OCI-LY1 (cell line): Measurements from ENCODE around the gene SELPLG.

Experiments used
- H2AFZ ChIP-seq: fragments of 200-600 bp; sonication (generic), shearing (Covaris generic); 2 replicates; pipeline ENCODE4 v1.6.0; 2014; ENCODE audit warnings: antibody characterized with exemption, mild to moderate bottlenecking, low read length
- H3F3A ChIP-seq: fragments of 200-600 bp; sonication (generic), shearing (Covaris generic); 2 replicates; pipeline ENCODE4 v1.6.0; 2014; ENCODE audit warnings: mild to moderate bottlenecking, antibody characterized with exemption, low read length, moderate library complexity; ENCODE audit not compliant: insufficient read depth
- H3K27ac ChIP-seq: fragments of 200-600 bp; sonication (generic); 2 replicates; pipeline ENCODE4 v1.5.1; 2014; ENCODE audit warnings: low read length, mixed run types, mild to moderate bottlenecking, low read depth; ENCODE audit not compliant: poor library complexity, severe bottlenecking
- H3K27me3 ChIP-seq: fragments of 200-600 bp; sonication (generic); 2 replicates; pipeline ENCODE4 v1.6.0; 2014; ENCODE audit warnings: antibody characterized with exemption, mild to moderate bottlenecking, low read length, moderate library complexity; ENCODE audit not compliant: insufficient read depth
- H3K36me3 ChIP-seq: fragments of 200-600 bp; sonication (generic); 2 replicates; pipeline ENCODE4 v1.6.1; 2014; ENCODE audit warnings: mild to moderate bottlenecking, antibody characterized with exemption, low read length, moderate library complexity, mixed read lengths; ENCODE audit not compliant: insufficient read depth
- H3K4me1 ChIP-seq: fragments of 200-600 bp; sonication (generic); 2 replicates; pipeline ENCODE4 v1.5.1; 2014; ENCODE audit warnings: mild to moderate bottlenecking, low read length, moderate library complexity; ENCODE audit not compliant: insufficient read depth, severe bottlenecking
- H3K4me2 ChIP-seq: fragments of 200-600 bp; sonication (generic), shearing (Covaris generic); 2 replicates; pipeline ENCODE4 v1.6.1; 2014; ENCODE audit warnings: low read length
- H3K4me3 ChIP-seq: fragments of 200-600 bp; sonication (generic); 2 replicates; pipeline ENCODE4 v1.5.1; 2014; ENCODE audit warnings: low read length, low read depth, mild to moderate bottlenecking, mixed read lengths; ENCODE audit not compliant: poor library complexity, severe bottlenecking
- H3K79me2 ChIP-seq: fragments of 200-600 bp; shearing (Covaris generic); 2 replicates; pipeline ENCODE4 v1.6.1; 2016; ENCODE audit warnings: mixed run types, low read length, mixed read lengths; ENCODE audit not compliant: insufficient read depth
- H3K9ac ChIP-seq: fragments of 200-600 bp; sonication (generic), shearing (Covaris generic); 2 replicates; pipeline ENCODE4 v1.6.1; 2014; ENCODE audit warnings: mild to moderate bottlenecking, low read length, mixed read lengths
- H3K9me2 ChIP-seq: fragments of 200-600 bp; sonication (generic), shearing (Covaris generic); 2 replicates; pipeline ENCODE4 v1.6.1; 2014; ENCODE audit warnings: low read depth, mild to moderate bottlenecking, low read length, mixed read lengths
- H3K9me3 ChIP-seq: fragments of 200-600 bp; shearing (Covaris generic); 2 replicates; pipeline ENCODE4 v1.6.1; 2014; ENCODE audit warnings: low read length, mixed read lengths
- H4K20me1 ChIP-seq: fragments of 200-600 bp; sonication (generic), shearing (Covaris generic); 2 replicates; pipeline ENCODE4 v1.6.0; 2016; ENCODE audit warnings: mild to moderate bottlenecking, low read length; ENCODE audit not compliant: insufficient read depth
- EZH2 ChIP-seq: fragments of 200-600 bp; sonication (generic), shearing (Covaris generic); IDR thresholded peaks from 2 replicates; pipeline ENCODE4 v1.8.0; 2017; ENCODE audit warnings: borderline replicate concordance, mixed run types, mild to moderate bottlenecking, antibody characterized with exemption, low read length, moderate library complexity, mixed read lengths
- TF ChIP-seq, protein P1 (sequence below): fragments of 200-600 bp; sonication (generic), shearing (Covaris generic); IDR thresholded peaks from 2 replicates; pipeline ENCODE4 v1.5.1; 2017; ENCODE audit warnings: mild to moderate bottlenecking, antibody characterized with exemption, low read length, moderate library complexity, mixed read lengths

Gene SELPLG

DNA sequence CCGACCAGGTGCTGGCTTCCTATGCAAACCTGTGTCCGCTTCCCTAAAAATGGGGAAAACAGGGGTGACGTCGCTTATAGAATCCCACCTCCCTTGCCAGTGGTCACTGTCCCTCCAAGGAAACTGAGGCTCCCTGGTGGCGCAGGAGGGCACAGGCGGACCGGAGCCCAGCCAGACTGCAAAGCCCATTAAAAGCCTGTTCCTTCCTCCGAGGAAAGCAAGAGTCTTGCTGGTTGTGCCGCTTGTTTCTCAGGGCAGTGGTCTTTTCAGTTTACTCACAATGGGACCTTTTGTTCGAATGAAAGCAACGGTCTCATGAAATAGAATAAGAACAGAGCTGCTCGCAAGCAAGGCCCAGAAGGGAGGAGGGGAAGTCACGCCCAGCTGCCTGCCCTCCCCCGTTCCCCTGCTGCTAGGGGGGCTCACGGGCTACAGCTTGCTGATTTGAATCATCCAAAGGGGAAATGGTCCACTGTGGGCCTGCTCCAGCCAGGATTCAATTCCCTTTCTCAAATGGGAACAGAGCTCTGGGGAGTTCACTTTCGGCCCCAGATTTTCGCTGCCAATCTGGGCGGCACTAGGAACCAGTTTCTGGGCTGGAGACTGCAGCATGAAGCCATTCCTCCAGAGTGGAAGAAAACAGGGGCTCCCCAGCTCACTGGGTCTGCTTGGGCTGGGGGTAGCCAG, 4.6 kb upstream of the SELPLG start:
- Histone ChIP-seq H4K20me1 (no peaks in the 10 kb centered on the region), H3K79me2 (no peaks in the 10 kb centered on the region), H3K4me3 (peak overlapping the region; percentile 86), H3K36me3 (peaks cover 7% of the 10 kb centered on the region; the same call in 1 of the 2 replicates), H3F3A (peaks cover 8% of the 10 kb centered on the region; the same call in 1 of the 2 replicates), H3K4me1 (peaks cover 94% of the 10 kb centered on the region), H3K4me2 (peak overlapping the region; percentile 93), H3K9me2 (no peaks in the 10 kb centered on the region), H3K9me3 (no peaks in the 10 kb centered on the region), H2AFZ (no peak overlapping the region), H3K9ac (peak overlapping the region; percentile 95), H3K27me3 (no peaks in the 10 kb centered on the region), H3K27ac (peak overlapping the region; percentile 100)
- no peak for TF ChIP-seq EZH2
- TF ChIP-seq, protein P1, sequence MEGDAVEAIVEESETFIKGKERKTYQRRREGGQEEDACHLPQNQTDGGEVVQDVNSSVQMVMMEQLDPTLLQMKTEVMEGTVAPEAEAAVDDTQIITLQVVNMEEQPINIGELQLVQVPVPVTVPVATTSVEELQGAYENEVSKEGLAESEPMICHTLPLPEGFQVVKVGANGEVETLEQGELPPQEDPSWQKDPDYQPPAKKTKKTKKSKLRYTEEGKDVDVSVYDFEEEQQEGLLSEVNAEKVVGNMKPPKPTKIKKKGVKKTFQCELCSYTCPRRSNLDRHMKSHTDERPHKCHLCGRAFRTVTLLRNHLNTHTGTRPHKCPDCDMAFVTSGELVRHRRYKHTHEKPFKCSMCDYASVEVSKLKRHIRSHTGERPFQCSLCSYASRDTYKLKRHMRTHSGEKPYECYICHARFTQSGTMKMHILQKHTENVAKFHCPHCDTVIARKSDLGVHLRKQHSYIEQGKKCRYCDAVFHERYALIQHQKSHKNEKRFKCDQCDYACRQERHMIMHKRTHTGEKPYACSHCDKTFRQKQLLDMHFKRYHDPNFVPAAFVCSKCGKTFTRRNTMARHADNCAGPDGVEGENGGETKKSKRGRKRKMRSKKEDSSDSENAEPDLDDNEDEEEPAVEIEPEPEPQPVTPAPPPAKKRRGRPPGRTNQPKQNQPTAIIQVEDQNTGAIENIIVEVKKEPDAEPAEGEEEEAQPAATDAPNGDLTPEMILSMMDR, result no peak

DNA sequence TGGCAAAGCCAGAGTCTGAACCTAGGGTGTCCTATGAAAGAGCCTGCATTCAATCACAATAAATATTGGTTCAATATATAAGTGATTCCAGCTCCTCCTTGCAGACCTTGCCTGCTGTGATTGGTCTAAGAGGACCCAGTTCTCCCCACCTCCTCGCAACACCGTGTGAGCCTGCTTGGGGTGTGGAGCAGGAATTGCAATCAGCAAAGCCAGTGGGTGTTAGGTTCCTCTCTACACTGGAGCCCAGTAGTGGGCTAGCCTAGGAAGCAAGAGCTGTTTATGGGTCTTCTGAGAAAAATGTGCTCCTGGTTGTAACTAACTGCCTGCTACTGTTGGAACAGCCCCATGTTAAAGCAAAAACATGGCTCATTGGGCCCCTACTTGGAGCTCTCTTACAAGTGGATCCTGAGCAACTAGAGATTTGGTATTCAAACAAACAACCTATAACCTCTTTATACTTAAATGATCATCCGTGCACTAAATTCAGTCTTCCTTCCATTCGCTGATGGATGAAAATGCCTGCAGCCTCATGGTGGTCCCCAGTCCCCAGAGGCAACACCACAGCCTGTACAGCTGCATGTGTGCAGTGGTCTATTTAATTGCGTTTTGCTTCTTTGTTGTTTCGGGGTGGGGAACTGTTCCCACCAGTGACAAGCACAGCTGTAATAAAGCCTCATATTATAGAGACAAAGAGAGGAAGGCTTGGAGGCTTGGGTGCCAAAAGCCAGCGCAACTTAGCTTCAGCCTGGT, 3.7 kb upstream of the SELPLG start:
- Histone ChIP-seq H3K9me2 (no peaks in the 10 kb centered on the region), H3K4me2 (peak overlapping the region; percentile 93), H3K9me3 (no peaks in the 10 kb centered on the region), H3K79me2 (no peaks in the 10 kb centered on the region), H4K20me1 (no peaks in the 10 kb centered on the region), H2AFZ (no peak overlapping the region), H3K27me3 (no peaks in the 10 kb centered on the region), H3F3A (peaks cover 8% of the 10 kb centered on the region; the same call in 1 of the 2 replicates), H3K27ac (peak overlapping the region; percentile 100), H3K36me3 (peaks cover 7% of the 10 kb centered on the region; the same call in 1 of the 2 replicates), H3K9ac (peak overlapping the region; percentile 95), H3K4me3 (peak overlapping the region; percentile 86), H3K4me1 (peaks cover 97% of the 10 kb centered on the region)
- TF ChIP-seq, protein P1, result no peak
- no peak for TF ChIP-seq EZH2

DNA sequence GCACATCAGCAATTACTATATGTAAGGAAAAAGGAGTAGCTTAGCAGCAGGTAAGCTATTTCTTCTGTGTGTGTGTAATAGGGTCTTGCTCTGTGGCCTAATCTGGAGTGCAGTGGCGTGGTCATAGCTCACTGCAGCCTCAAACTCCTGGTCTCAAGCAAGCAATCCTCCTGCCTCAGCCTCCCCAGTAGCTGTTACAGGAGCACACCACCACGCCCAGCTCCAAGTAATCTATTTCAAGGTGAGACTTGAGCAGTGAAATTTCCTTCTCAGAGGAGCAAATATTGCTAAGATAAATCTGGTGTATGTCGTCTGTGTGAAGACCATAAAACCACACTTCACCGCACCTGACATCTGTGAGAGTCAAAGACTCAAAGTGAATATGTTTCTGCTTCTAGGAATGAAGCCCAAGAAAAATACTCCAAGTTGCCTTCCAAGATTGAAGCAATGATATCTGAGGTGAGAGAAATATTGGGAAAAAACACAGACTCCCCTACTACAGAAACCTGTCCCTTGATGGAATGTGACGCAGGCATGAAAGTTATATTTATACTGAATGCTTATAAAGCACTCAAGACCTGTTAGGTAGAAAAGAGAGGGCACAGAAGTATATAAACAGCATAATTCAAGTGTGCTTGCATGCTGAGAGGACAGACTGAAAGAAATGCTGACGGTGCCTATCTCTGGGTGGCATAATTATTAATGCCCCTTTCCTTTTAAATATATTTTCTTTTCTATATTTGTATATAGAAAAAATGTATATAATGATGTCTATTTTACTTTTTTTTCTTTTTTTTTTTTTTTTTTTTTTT, 2.5 kb upstream of the SELPLG start:
- H3K4me2 ChIP-seq, result peak overlapping the region; percentile 86
- H3K9me2 ChIP-seq, result no peaks in the 10 kb centered on the region
- H3F3A ChIP-seq, result peaks cover 8% of the 10 kb centered on the region; the same call in 1 of the 2 replicates
- no peaks in the 10 kb centered on the region for H3K9me3 ChIP-seq
- TF ChIP-seq, protein P1, result no peak
- TF ChIP-seq EZH2, result no peak
- H3K27ac ChIP-seq, result peak overlapping the region; percentile 100
- H3K36me3 ChIP-seq, result peaks cover 7% of the 10 kb centered on the region; the same call in 1 of the 2 replicates
- H4K20me1 ChIP-seq, result no peaks in the 10 kb centered on the region
- no peak overlapping the region for H2AFZ ChIP-seq
- H3K4me3 ChIP-seq, result peak overlapping the region; percentile 86
- H3K79me2 ChIP-seq, result no peaks in the 10 kb centered on the region
- peak overlapping the region; percentile 95 for H3K9ac ChIP-seq
- H3K27me3 ChIP-seq, result no peaks in the 10 kb centered on the region
- H3K4me1 ChIP-seq, result peaks cover 97% of the 10 kb centered on the region
